Fibroblast of villous mesenchyme (primary cell): Measurements from ENCODE around the gene POLN. TPM values are rescaled to one million over a fixed set of nuclear protein-coding genes. Genes with fewer than 3 reads are reported as not detected.

Experiments used
- DNase-seq: peaks from one replicate; pipeline ENCODE4 v3.0.0-alpha.2; 2010; ENCODE audit warnings: low read depth
- H3K4me3 ChIP-seq: 2 replicates; pipeline ENCODE4 v1.5.1; 2011; ENCODE audit warnings: low read depth, mild to moderate bottlenecking, low read length
- total RNA-seq: library from RNA; depleted of rRNA; stranded (reverse); fragments of >200 nt; gene quantifications from 2 replicates; pipeline ENCODE4 v1.2.3, GENCODE V29; 2012
- TF ChIP-seq, protein P1 (sequence below): IDR thresholded peaks from 2 replicates; pipeline ENCODE4 v1.5.1; 2012; ENCODE audit warnings: low read depth, mild to moderate bottlenecking, low read length; ENCODE audit not compliant: insufficient read depth

POLN gene
- total RNA-seq, 1 donor = 4.7 TPM

DNA sequence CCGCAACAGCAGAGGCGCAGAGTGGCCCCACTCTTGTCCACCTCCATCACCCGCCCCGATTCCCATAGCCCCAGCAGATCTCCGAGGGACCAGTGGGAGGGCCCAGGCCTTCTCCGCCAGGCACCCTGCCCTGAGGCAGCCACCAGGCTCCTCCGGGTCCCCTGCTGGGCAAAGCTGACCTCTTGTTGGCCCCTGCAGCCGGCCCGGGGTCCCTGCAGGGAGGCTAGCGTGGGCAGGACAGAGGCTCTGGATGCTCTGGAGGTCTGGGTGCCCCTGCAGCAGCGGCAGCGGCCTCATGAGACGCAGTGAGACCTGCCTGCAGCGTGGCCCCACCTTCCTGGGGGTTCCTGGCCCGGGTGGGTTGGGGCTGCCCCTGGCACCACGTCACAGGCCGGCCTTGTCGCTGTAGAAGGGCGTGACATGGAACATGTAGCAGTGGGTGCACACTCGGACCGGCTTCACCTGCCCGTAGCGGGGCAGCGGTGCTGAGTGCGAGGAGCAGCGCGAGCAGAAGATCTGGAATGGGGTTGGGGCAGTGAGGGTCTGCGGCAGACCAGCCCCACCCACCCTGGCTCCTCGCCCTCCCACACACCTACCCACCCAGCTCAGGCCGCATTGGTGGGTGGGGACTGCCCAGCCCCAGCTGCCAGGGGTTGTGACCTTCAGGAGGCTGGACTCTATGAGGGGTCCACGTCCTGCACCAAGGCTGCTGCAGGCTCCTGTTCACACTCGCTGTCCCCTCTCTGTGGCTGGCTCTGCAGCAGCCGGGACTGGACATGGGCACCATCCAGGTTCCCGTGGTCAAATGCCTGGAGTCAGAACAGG, 28.6 kb upstream of the POLN start:
- TF ChIP-seq, protein P1, sequence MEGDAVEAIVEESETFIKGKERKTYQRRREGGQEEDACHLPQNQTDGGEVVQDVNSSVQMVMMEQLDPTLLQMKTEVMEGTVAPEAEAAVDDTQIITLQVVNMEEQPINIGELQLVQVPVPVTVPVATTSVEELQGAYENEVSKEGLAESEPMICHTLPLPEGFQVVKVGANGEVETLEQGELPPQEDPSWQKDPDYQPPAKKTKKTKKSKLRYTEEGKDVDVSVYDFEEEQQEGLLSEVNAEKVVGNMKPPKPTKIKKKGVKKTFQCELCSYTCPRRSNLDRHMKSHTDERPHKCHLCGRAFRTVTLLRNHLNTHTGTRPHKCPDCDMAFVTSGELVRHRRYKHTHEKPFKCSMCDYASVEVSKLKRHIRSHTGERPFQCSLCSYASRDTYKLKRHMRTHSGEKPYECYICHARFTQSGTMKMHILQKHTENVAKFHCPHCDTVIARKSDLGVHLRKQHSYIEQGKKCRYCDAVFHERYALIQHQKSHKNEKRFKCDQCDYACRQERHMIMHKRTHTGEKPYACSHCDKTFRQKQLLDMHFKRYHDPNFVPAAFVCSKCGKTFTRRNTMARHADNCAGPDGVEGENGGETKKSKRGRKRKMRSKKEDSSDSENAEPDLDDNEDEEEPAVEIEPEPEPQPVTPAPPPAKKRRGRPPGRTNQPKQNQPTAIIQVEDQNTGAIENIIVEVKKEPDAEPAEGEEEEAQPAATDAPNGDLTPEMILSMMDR = no peak
- DNase-seq = no peak
- no peak overlapping the region for H3K4me3 ChIP-seq

DNA sequence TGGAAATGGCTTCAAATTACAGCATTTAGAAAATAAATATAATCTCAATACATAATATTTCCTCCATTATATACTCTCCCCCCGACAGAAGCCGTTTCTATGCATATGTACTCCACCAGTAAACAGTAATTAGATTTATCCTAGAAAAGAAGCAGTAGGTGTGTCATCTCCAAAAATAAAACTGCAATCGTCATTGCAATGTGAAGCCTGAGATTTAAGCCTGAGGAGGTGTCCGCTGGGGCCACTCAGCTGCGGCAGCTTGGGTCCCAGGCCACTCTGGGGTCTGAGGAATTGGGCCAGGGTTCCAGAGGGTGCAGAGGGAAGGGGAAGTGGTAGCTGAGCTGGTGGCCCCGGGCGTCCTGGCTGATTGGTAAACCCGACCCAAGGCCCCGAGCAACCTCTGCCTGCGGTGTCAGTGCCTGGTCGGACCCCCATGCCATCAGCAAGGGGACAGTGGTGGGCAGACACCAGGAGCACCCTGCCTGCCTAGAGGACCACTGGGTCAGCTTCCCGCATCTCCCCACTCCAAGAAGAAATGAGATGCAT, 27.8 kb upstream of the POLN start:
- TF ChIP-seq, protein P1 = no peak
- H3K4me3 ChIP-seq = no peak overlapping the region
- no peak for DNase-seq

DNA sequence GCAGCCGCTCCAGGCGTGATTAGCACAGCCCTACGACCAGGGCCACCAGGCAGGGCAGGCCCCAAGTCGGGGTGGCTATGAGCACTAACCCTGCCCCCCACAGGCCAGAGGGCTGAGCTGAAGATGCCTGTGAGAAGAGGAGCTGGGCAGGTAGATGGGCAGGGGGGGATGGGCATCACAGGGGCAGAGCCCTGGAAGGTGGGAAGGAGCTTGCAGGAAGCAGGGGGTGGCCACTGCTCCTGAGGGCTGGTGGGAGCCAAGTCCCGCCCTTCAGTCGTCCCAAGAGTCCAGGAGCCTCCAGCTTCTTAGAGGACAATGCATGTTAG, 27.2 kb upstream of the POLN start:
- TF ChIP-seq, protein P1 = no peak
- H3K4me3 ChIP-seq = no peak overlapping the region
- no peak for DNase-seq

DNA sequence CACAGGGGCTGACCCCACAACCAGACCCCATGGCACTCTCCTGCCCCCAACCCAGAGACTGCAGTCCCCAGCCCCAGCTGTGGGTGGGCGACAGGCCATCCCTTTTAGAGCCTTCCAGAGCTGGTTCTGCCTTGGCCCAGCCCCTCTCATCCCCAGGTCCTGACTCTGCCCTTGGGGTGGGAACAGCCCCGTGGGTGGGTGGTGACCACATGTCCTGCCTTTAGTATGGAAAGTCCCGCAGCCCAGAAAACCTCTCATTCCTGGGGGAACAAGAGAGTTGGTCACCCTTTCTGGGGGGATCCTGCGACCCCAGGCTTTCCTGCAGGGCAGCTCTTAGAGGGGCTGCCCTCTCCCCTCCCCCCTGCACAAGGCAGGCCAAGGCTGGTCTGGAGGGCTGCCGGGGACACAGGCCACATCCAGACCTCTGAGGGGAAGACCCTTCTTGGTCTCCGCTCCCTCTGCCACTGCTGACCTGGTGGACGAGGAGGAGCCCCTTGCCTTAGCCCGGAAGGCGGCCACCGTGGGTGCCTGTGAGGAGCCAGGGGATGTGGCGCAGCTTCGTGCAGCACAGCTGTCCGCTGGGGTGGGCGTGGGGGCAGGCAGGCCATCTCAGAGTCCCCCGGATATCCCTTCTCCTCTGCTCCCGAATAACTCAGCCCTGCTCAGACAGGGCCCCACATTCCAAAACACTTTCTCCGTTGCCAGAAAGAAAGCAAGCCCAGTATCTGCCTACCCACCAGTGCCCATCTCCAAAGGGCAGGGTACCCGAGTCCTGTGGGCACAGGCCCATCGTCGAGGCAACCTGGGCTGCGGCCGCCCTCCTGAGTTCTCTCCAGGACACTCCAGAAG, 26.7 kb upstream of the POLN start:
- TF ChIP-seq, protein P1 = no peak
- no peak overlapping the region for H3K4me3 ChIP-seq
- no peak for DNase-seq

DNA sequence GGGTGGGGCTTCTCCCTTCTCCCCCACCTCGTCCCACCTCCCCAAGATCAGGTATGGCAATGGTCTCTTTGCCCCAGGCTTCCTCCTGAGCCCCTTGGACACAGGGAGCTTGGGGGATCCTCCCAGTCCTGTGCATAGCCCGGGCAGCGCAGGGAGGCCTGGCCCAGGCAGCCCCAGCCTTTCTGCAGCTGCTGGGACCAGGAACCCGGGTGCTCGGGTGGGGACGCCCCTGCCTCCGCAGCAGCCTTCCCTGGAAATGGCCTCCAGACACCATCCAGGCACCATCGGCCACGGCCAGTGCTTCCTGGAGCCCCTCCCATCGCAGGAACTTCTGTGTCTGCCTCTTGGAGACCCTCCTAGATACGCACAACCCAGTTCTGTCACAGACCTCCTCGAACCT, 25.9 kb upstream of the POLN start:
- DNase-seq = no peak
- TF ChIP-seq, protein P1 = no peak
- H3K4me3 ChIP-seq = no peak overlapping the region

DNA sequence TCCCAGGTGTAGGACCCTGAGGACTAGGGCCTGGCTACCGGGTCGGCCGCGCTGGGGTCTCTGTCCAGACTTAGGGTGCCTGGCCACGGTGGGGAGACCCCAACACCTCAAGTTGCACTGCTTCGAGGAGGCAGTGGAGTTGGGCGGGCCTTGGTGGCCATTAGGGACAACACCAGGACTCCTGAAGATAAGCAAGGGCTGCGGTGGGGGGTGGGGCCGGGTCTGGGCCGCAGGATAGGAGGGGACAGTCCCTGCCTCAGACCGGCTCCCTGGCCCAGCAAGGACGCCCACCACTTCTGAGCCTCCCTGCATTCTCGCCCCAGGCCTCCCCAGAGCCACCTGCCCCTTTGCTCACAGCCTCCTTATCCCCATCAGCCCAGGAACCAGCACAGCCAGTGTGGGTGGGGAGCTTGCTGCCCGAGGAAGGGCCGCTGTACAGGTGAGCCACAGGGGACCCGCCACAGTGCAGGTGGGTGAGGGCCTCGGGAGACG, 25.4 kb upstream of the POLN start:
- no peak for DNase-seq
- TF ChIP-seq, protein P1 = no peak
- H3K4me3 ChIP-seq = no peak overlapping the region
